Stomach smooth muscle (tissue), 2 donors: ENCODE measurements around the gene ADSS2.
"Not testable (repeated sequence)": the region's sequence is repeated elsewhere in the genome, so short reads cannot be mapped to it uniquely, and the experiment has no call there.

Experiments used
- H3K27ac ChIP-seq: one replicate; pipeline ENCODE4 v1.7.0; 2013; ENCODE audit warnings: mild to moderate bottlenecking, low read length, inconsistent platforms
- H3K27me3 ChIP-seq, 2 donors: one replicate each; pipeline ENCODE4 v1.7.0; 2013; ENCODE audit warnings: low read length in 2 of 2; ENCODE audit not compliant: insufficient read depth in 2 of 2, control insufficient read depth in 1 of 2
- H3K36me3 ChIP-seq, 2 donors: one replicate each; pipeline ENCODE4 v1.7.0; 2013; ENCODE audit warnings: low read length in 2 of 2; ENCODE audit not compliant: control insufficient read depth in 2 of 2, insufficient read depth in 2 of 2
- H3K4me1 ChIP-seq: one replicate; pipeline ENCODE4 v1.7.0; 2013; ENCODE audit warnings: low read length; ENCODE audit not compliant: control insufficient read depth, insufficient read depth
- H3K4me3 ChIP-seq, 2 donors: one replicate each; pipeline ENCODE4 v1.7.0; 2013; ENCODE audit warnings: low read length in 2 of 2
- H3K9ac ChIP-seq, 2 donors: one replicate each; pipeline ENCODE4 v1.7.0; 2013; ENCODE audit warnings: low read length in 2 of 2, mild to moderate bottlenecking in 1 of 2
- H3K9me3 ChIP-seq, 2 donors: one replicate each; pipeline ENCODE4 v1.7.0; 2013; ENCODE audit warnings: low read length in 2 of 2; ENCODE audit not compliant: control insufficient read depth in 2 of 2
- donor health status: healthy.
- donor health status: Pancreatic carcinoma.

Gene ADSS2

GRCh38 chr1:244383278-244383884, 68.3 kb downstream of the ADSS2 start:
- Histone ChIP-seq H3K27me3 (no peaks in the 10 kb centered on the region), H3K9me3 (no peaks in the 10 kb centered on the region), H3K27ac (no peak overlapping the region), H3K4me1 (no peaks in the 10 kb centered on the region), H3K4me3 (no peak overlapping the region), H3K9ac (no peak overlapping the region), H3K36me3 (no peaks in the 10 kb centered on the region)

DNA sequence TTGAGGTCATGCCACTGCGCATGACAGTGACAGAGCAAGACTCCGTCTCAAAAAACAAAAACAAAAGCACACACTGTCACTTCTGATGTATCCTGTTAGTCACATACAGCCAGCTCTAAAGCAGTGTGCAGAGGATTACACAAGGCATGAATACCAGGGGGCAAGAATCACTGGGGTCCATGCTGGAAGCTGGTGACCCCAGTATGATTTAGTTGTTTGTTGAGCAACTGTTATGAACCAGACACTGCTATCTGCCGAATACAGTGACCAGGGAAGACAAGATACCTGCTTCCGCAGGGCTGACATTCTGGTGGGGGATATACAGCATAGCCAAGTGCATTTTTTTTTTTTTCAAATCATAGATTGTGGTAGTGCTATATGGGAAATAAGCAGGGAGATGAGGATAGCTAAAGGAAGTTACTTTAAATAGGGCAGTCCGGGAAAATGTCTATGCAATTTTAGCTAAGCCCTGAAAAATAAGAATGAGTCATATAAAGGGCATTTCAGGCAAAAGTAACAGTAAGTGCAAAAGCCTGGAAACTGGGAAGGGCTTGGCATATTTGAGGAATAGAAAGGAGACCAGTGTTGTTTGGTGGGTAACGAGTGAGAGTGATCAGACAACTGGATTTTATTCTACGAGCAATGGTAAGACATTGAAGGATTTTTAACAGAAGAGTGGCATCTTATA, 69.7 kb downstream of the ADSS2 start:
- Histone ChIP-seq H3K9me3 (no peaks in the 10 kb centered on the region), H3K4me1 (no peaks in the 10 kb centered on the region), H3K36me3 (no peaks in the 10 kb centered on the region), H3K27ac (no peak overlapping the region), H3K27me3 (no peaks in the 10 kb centered on the region), H3K9ac (no peak overlapping the region), H3K4me3 (no peak overlapping the region)

GRCh38 chr1:244376126-244376525, 75.6 kb downstream of the ADSS2 start:
- Histone ChIP-seq H3K4me3 (no peak overlapping the region), H3K27ac (no peak overlapping the region), H3K36me3 (no peaks in the 10 kb centered on the region), H3K27me3 (no peaks in the 10 kb centered on the region), H3K4me1 (no peaks in the 10 kb centered on the region), H3K9me3 (no peaks in the 10 kb centered on the region), H3K9ac (no peak overlapping the region)

GRCh38 chr1:244375051-244375450, 76.7 kb downstream of the ADSS2 start:
- Histone ChIP-seq H3K27ac (no peak overlapping the region), H3K4me1 (no peaks in the 10 kb centered on the region), H3K27me3 (no peaks in the 10 kb centered on the region), H3K9ac (no peak overlapping the region), H3K9me3 (no peaks in the 10 kb centered on the region), H3K4me3 (no peak overlapping the region), H3K36me3 (no peaks in the 10 kb centered on the region)

- not testable (repeated sequence) for H3K9ac ChIP-seq, H3K36me3 ChIP-seq, H3K4me1 ChIP-seq, H3K9me3 ChIP-seq, H3K27me3 ChIP-seq, H3K27ac ChIP-seq, H3K4me3 ChIP-seq
Measured at GRCh38 chr1:244374484-244374883, 77.2 kb downstream of the ADSS2 start.

DNA sequence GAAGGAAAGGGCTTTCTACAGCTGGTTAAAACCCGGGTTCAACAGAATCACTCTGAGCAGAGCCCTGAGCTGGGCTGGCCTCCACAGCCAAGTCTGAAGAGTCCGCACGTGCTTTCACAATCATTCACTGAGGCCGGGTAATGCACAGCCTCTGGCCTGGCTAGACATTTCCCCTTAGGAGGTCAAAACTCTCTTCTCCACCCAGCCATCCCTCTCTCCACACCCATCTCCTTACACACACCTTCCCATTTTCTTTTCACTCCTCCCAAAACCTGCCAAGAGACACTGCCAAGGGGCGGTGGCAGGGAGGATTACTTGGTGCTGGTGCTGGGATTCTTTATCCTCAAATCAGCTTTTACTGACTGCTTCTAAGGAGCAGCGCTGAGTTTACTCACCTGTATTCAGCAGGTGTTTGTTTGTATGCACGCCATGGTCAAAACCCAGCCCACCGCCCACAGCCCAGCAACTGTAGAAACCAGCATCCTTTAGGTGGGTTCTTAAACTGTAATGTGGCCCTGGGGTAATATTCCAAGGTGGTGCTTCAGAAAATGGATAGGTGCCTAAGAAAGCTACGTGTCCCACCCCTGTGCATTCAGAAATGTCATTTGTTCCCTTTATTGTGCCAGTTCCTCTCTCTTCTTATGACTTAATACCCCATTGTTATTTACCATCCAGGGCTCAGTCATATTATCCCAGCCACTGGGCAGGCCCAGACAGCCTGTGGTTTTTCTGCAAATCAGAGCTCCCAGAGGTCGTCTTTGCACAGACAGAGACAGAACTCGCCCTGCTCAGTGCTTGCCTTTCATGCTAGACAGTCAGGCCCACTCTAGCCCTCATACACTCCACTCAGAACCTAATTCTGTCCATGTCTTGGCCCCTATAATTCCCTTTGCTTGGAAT, 80.2 kb downstream of the ADSS2 start:
- Histone ChIP-seq H3K9me3 (no peaks in the 10 kb centered on the region), H3K4me3 (no peak overlapping the region), H3K27me3 (no peaks in the 10 kb centered on the region), H3K9ac (no peak overlapping the region), H3K36me3 (no peaks in the 10 kb centered on the region), H3K27ac (no peak overlapping the region), H3K4me1 (no peaks in the 10 kb centered on the region)

GRCh38 chr1:244370060-244370637, 81.6 kb downstream of the ADSS2 start:
- Histone ChIP-seq H3K27me3 (no peaks in the 10 kb centered on the region), H3K9me3 (no peaks in the 10 kb centered on the region), H3K36me3 (no peaks in the 10 kb centered on the region), H3K9ac (no peak overlapping the region), H3K27ac (no peak overlapping the region), H3K4me3 (no peak overlapping the region), H3K4me1 (no peaks in the 10 kb centered on the region)

DNA sequence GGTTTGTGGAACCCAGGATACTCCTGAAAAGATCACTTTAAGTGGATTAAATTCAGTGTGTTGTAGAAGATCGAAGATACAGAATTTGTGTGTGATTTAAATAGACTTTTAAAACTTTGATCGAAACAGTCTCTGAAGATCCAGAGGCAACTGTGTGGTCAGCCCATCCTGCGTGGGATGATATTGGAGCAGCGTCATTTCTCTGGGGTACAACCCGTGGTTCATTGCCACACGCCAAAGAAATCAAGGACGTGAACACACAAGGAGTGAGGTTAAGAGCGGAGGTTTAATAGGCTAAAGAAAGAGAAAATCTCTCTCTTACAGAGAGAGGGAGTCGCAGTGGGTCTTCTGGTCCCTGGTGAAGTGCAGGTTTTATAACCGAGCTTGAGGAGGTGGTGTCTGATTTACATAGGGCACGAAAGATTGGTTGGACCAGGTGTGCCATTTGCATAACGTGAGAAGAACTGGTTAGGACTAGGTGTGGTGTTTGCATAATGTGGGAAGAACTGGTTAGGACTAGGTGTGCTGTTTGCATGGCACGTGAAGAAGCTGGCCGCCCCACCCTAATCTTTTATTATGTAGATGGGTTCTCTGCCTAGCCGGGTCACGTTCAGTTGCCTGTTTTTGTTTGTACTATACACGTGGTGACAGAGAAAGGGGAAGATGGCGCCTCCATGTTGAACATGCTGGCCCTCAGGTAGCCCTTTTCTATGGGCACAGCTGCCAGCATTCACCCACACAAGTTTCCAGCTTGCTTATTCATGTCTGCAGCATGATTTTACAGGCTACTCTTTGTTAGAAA, 82.3 kb downstream of the ADSS2 start:
- Histone ChIP-seq H3K9me3 (no peaks in the 10 kb centered on the region), H3K4me1 (no peaks in the 10 kb centered on the region), H3K27me3 (no peaks in the 10 kb centered on the region), H3K27ac (no peak overlapping the region), H3K36me3 (no peaks in the 10 kb centered on the region), H3K4me3 (no peak overlapping the region), H3K9ac (no peak overlapping the region)

- Histone ChIP-seq H3K9ac (no peak overlapping the region), H3K9me3 (no peaks in the 10 kb centered on the region), H3K27ac (no peak overlapping the region), H3K4me3 (no peak overlapping the region), H3K27me3 (no peaks in the 10 kb centered on the region), H3K4me1 (no peaks in the 10 kb centered on the region), H3K36me3 (no peaks in the 10 kb centered on the region)
Measured at GRCh38 chr1:244368279-244368678, 83.4 kb downstream of the ADSS2 start.

GRCh38 chr1:244367399-244368114, 84.2 kb downstream of the ADSS2 start:
- Histone ChIP-seq H3K27me3 (no peaks in the 10 kb centered on the region), H3K9me3 (no peaks in the 10 kb centered on the region), H3K4me1 (peaks cover under 1% of the 10 kb centered on the region), H3K27ac (no peak overlapping the region), H3K36me3 (no peaks in the 10 kb centered on the region), H3K4me3 (no peak overlapping the region), H3K9ac (no peak overlapping the region)
